DOHH2 (cell line): ENCODE measurements around the gene GBF1.

Experiments
- H3F3A ChIP-seq: fragments of 200-600 bp; sonication (generic), shearing (Covaris generic); 2 replicates; pipeline ENCODE4 v1.6.0; 2016; ENCODE audit warnings: antibody characterized with exemption, mild to moderate bottlenecking; ENCODE audit not compliant: control insufficient read depth, insufficient read depth
- H3K27ac ChIP-seq: fragments of 200-600 bp; sonication (generic); 2 replicates; pipeline ENCODE4 v1.5.1; 2014; ENCODE audit warnings: low read depth, mild to moderate bottlenecking, low read length, moderate library complexity
- H3K27me3 ChIP-seq: fragments of 200-600 bp; sonication (generic); 2 replicates; pipeline ENCODE4 v1.6.1; 2014; ENCODE audit warnings: mild to moderate bottlenecking, low read length, mixed read lengths; ENCODE audit not compliant: control insufficient read depth
- H3K36me3 ChIP-seq: fragments of 200-600 bp; sonication (generic); 2 replicates; pipeline ENCODE4 v1.6.1; 2014; ENCODE audit warnings: mild to moderate bottlenecking, low read length, moderate library complexity, mixed read lengths; ENCODE audit not compliant: control insufficient read depth
- H3K4me1 ChIP-seq: fragments of 200-600 bp; sonication (generic); 2 replicates; pipeline ENCODE4 v1.6.1; 2014; ENCODE audit warnings: mild to moderate bottlenecking, low read length, mixed read lengths; ENCODE audit not compliant: control insufficient read depth
- H3K4me2 ChIP-seq: fragments of 200-600 bp; sonication (generic); 2 replicates; pipeline ENCODE4 v1.6.0; 2014; ENCODE audit warnings: mild to moderate bottlenecking, low read length, moderate library complexity
- H3K4me3 ChIP-seq: fragments of 200-600 bp; sonication (generic); 2 replicates; pipeline ENCODE4 v1.5.1; 2014; ENCODE audit warnings: mild to moderate bottlenecking, low read length, mixed read lengths
- H3K79me2 ChIP-seq: fragments of 200-600 bp; sonication (generic); 2 replicates; pipeline ENCODE4 v1.6.1; 2014; ENCODE audit warnings: mild to moderate bottlenecking, low read length, mixed read lengths; ENCODE audit not compliant: control insufficient read depth
- H3K9me2 ChIP-seq: fragments of 200-600 bp; sonication (generic); replicated peaks from 2 replicates; pipeline ENCODE4 v1.6.1; 2014; ENCODE audit warnings: mild to moderate bottlenecking, low read length, mixed read lengths; ENCODE audit not compliant: control insufficient read depth
- H3K9me3 ChIP-seq: fragments of 200-600 bp; sonication (generic); 2 replicates; pipeline ENCODE4 v1.6.1; 2014; ENCODE audit warnings: antibody characterized with exemption, low read length, mixed read lengths; ENCODE audit not compliant: control insufficient read depth, insufficient read depth
- H4K20me1 ChIP-seq: fragments of 200-600 bp; sonication (generic); 2 replicates; pipeline ENCODE4 v1.6.0; 2014; ENCODE audit warnings: low read depth, mild to moderate bottlenecking, antibody characterized with exemption, low read length, moderate library complexity; ENCODE audit not compliant: control insufficient read depth, insufficient read depth
- CTCF ChIP-seq: fragments of 200-600 bp; sonication (generic); IDR thresholded peaks from one replicate; pipeline ENCODE4 v1.5.1; 2014; ENCODE audit warnings: antibody characterized with exemption, mild to moderate bottlenecking, low read depth, low read length; ENCODE audit not compliant: poor library complexity, severe bottlenecking
- EZH2phosphoT487 ChIP-seq: fragments of 200-600 bp; sonication (generic); IDR thresholded peaks from 2 replicates; pipeline ENCODE4 v1.6.1; 2017; ENCODE audit warnings: borderline replicate concordance, mild to moderate bottlenecking, antibody characterized with exemption, low read length, moderate library complexity, mixed read lengths

The GBF1 gene

GRCh38 chr10:102409604-102410428, 164.5 kb downstream of the GBF1 start:
- Histone ChIP-seq H3K9me2 (no peaks in the 10 kb centered on the region), H3K79me2 (no peaks in the 10 kb centered on the region), H3F3A (no peaks in the 10 kb centered on the region), H3K4me3 (no peak overlapping the region), H3K4me2 (no peak overlapping the region), H3K36me3 (no peaks in the 10 kb centered on the region), H3K9me3 (no peaks in the 10 kb centered on the region), H3K4me1 (peaks cover 10% of the 10 kb centered on the region), H4K20me1 (no peaks in the 10 kb centered on the region), H3K27ac (no peak overlapping the region), H3K27me3 (peaks cover 49% of the 10 kb centered on the region)
- TF ChIP-seq CTCF (no peak), EZH2phosphoT487 (no peak)

GRCh38 chr10:102410429-102411073, 165.2 kb downstream of the GBF1 start:
- H3K27me3 ChIP-seq, result peaks cover 49% of the 10 kb centered on the region
- peaks cover 10% of the 10 kb centered on the region for H3K4me1 ChIP-seq
- H3K79me2 ChIP-seq, result no peaks in the 10 kb centered on the region
- no peaks in the 10 kb centered on the region for H3K9me2 ChIP-seq
- H3K36me3 ChIP-seq, result no peaks in the 10 kb centered on the region
- no peak overlapping the region for H3K27ac ChIP-seq
- TF ChIP-seq CTCF (no peak), EZH2phosphoT487 (no peak)
- no peaks in the 10 kb centered on the region for H3K9me3 ChIP-seq
- no peak overlapping the region for H3K4me3 ChIP-seq
- H4K20me1 ChIP-seq, result no peaks in the 10 kb centered on the region
- no peak overlapping the region for H3K4me2 ChIP-seq
- no peaks in the 10 kb centered on the region for H3F3A ChIP-seq

GRCh38 chr10:102411341-102412255, 166.3 kb downstream of the GBF1 start:
- H3K9me2 ChIP-seq, result no peaks in the 10 kb centered on the region
- no peaks in the 10 kb centered on the region for H3K36me3 ChIP-seq
- no peak overlapping the region for H3K4me3 ChIP-seq
- peaks cover 10% of the 10 kb centered on the region for H3K4me1 ChIP-seq
- H3K9me3 ChIP-seq, result no peaks in the 10 kb centered on the region
- TF ChIP-seq CTCF (no peak), EZH2phosphoT487 (no peak)
- no peak overlapping the region for H3K27ac ChIP-seq
- no peaks in the 10 kb centered on the region for H3K79me2 ChIP-seq
- no peaks in the 10 kb centered on the region for H3F3A ChIP-seq
- H3K4me2 ChIP-seq, result no peak overlapping the region
- no peaks in the 10 kb centered on the region for H4K20me1 ChIP-seq
- H3K27me3 ChIP-seq, result peaks cover 46% of the 10 kb centered on the region
